ENCODE data around the gene NDEL1.

NDEL1 gene

DNA sequence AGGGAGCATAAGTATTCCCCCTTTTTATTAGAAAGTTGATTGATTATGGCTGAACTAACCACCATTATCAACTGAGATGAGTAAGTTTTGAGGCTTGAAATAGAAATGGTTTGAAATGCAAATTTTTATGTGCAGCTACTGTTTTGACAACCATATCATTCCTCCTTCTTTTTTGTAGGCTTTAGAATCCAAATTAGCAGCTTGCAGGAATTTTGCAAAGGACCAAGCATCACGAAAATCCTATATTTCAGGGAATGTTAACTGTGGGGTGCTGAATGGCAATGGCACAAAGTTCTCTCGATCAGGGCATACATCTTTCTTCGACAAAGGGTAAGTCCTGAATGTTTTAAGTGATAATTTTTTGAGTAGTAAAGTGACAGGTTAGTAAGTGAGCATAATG lies 24.1 kb downstream of the NDEL1 start:
- DNase-seq = no peak

DNA sequence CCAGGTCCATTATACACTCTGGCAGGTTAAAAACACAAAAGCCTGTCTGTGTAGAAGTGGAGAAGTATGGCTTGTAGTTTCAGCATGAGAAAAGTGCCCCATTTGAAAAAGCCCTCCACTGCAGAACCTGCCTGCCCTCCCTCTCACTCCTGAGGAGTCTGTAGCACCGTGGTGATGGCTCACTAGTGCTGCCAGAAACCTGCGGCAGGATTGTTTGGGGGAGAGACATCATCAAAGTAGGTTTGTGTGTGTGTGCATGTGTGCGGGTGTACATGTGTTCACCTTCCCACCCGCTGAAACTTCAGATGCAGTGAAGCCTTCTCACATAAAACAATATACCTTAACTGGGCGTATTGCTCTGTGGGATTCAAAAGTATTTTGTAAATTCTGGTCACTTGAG lies 26.9 kb downstream of the NDEL1 start:
- no peak for DNase-seq

- DNase-seq = no peak
Measured at GRCh38 chr17:8463099-8463498, 27.4 kb downstream of the NDEL1 start.

- no peak for DNase-seq
Measured at GRCh38 chr17:8464941-8465340, 29.3 kb downstream of the NDEL1 start.

DNA sequence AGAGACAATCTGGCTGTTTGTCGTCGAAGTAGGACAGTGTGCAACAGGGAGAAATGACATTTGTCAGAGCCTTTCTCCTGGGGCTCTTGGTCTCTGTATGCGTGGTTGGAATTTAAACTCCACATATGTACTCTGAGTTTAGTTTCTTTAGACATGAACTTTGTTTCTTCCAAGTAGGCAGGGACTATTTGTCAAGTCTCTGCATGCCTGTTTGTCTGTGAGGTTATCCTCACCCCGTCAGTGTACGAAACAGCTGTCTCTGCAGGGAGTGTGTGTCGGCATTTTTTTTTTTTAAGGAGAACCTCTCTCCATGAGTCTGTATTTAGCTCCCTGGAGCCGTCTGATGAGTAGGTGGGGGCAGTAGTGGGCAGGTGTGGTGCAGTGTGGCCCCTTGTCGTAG lies 29.7 kb downstream of the NDEL1 start:
- DNase-seq = no peak

GRCh38 chr17:8465759-8466158 lies 30.1 kb downstream of the NDEL1 start:
- DNase-seq = no peak

DNA sequence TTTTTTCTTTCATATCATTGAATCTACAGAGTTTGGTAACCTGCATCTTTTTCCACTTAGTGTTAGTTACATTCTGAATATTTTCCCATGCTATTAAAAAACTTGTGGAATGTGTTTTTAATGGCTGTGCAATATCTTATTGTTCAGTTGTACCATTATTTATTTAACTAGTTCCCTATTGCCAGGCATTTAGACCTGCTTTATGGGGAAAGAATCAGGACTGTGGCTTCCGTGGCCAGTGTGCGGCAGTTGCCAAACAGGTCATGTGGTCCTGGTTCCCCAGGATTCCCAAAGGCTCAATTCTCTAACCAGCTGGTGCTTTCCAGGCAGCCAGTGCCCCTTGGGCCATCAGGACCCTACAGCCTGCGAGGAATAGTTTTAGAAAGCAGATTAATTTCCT lies 30.8 kb downstream of the NDEL1 start:
- no peak for DNase-seq

DNA sequence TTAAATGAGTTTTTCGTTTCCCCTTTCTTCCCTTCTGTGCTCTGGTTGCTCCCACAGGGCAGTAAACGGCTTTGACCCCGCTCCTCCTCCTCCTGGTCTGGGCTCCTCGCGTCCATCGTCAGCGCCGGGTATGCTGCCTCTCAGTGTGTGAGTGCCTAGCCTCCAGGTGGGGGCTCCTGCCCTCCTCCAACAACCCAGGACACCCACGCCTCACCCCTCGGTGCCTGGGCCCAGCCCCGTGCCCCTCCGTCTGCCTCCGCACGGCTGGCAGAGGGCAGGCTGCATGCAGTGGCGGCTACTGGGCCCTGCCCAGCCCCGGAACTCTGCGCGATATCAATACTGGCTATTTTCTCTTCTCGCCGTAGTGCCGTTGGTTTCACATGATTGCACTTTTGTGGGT lies 31.2 kb downstream of the NDEL1 start:
- DNase-seq = no peak

- DNase-seq = no peak
Measured at GRCh38 chr17:8467527-8467926, 31.8 kb downstream of the NDEL1 start.

- DNase-seq = no peak
Measured at GRCh38 chr17:8468127-8468526, 32.4 kb downstream of the NDEL1 start.

- no peak for DNase-seq
Measured at GRCh38 chr17:8468980-8469379, 33.3 kb downstream of the NDEL1 start.

- DNase-seq = no peak
Measured at GRCh38 chr17:8469964-8470363, 34.3 kb downstream of the NDEL1 start.

DNA sequence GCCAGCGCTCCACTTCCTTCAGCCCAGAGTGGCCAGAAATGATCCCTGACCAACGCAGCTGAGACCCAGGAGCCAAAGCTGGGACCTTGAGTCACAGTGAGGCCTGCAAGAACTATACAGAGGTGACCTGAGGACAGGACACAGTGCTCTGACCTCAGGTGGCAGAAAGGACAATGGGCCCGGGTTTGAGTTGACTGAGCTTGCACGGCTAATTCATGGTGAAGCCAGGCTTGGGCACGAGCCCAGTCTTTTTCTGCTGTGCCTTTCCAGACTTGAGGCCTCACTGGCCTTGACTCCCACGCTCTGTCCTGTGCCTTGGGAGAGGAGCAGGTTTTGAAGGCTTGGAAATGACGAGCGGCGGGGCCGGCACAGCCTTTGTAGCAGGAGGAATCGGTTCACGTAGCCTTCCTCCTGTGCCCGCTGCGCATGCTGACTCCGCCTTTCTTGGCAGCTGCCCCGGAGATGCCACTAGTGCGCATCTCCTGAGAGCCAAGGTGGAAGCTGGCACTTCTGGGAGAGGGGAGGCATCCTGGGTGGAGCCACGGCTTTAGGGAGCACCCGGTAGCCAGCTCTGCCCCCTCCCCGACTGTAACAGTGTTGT lies 34.9 kb downstream of the NDEL1 start:
- peak; percentile 18 for DNase-seq

- no peak for DNase-seq
Measured at GRCh38 chr17:8472663-8473062, 37.0 kb downstream of the NDEL1 start.

- no peak for DNase-seq
Measured at GRCh38 chr17:8473451-8474192, 37.9 kb downstream of the NDEL1 start.

- DNase-seq = no peak
Measured at GRCh38 chr17:8474826-8475225, 39.1 kb downstream of the NDEL1 start.

GRCh38 chr17:8475227-8475626 lies 39.5 kb downstream of the NDEL1 start:
- no peak for DNase-seq

- DNase-seq = no peak
Measured at GRCh38 chr17:8475781-8476180, 40.1 kb downstream of the NDEL1 start.

DNA sequence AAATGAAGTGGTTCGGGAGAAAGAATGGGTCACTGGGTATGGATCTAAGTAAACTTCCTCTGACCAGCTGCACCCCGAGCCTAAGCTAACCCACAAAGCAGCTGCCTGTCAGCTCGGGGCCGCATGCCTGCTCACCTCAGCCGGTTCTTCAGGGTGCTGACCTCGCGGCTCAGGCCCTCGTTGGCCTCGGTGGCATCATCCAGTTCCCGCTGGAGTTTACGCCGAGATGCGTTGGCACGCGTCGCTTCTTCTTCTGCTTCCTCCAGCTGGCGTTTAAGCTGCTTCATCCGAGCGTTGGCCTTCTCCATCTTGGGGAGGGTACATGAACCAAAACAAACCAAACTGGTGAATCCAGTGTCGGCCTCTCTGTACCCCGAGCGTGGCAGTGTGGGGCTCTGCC lies 41.1 kb downstream of the NDEL1 start:
- DNase-seq = no peak

DNA sequence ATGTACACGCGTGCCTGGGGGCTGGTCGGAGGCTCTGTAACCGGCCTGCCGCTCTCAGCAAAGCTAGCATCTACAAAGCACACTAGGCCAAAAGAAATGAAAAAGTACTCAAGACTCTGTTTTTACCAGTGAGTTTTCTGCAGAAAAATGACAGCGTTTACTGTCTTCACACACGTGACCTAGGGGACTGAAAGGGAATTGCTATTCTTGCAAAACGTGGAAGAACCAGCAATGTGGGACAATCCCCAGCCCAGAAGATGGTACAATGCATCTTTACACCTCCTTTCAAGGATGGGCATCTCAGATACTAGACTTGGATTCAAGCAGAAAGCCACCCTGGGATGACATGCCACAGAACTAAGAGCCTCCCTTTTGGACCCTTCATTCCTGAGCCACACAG lies 41.5 kb downstream of the NDEL1 start:
- no peak for DNase-seq

- no peak for DNase-seq
Measured at GRCh38 chr17:8477715-8478441, 42.2 kb downstream of the NDEL1 start.

DNA sequence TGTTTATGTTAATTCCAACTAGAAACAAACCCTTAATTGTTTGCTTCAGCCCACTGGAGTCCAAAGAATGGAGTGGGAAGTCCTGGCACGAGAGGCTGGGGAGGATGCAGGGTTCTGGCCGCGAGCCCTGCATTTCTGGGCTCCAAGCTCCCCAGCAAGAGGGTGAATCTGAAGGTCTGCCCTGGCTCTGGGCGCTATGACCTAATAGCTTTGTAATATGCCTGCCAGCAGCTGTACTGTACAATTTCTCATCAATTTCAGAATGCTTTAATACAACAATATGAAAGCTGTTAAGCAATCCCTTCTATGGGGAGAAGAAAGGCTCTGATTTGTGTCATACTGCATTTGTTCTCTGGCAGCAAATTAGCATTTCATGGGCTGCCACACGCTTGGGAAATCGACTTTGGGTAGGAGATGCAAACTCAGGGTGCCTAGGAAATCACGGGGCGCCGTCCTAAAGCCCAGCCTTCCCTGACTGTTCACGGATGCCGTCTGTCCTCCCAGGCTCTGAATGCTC lies 43.8 kb downstream of the NDEL1 start:
- no peak for DNase-seq

DNA sequence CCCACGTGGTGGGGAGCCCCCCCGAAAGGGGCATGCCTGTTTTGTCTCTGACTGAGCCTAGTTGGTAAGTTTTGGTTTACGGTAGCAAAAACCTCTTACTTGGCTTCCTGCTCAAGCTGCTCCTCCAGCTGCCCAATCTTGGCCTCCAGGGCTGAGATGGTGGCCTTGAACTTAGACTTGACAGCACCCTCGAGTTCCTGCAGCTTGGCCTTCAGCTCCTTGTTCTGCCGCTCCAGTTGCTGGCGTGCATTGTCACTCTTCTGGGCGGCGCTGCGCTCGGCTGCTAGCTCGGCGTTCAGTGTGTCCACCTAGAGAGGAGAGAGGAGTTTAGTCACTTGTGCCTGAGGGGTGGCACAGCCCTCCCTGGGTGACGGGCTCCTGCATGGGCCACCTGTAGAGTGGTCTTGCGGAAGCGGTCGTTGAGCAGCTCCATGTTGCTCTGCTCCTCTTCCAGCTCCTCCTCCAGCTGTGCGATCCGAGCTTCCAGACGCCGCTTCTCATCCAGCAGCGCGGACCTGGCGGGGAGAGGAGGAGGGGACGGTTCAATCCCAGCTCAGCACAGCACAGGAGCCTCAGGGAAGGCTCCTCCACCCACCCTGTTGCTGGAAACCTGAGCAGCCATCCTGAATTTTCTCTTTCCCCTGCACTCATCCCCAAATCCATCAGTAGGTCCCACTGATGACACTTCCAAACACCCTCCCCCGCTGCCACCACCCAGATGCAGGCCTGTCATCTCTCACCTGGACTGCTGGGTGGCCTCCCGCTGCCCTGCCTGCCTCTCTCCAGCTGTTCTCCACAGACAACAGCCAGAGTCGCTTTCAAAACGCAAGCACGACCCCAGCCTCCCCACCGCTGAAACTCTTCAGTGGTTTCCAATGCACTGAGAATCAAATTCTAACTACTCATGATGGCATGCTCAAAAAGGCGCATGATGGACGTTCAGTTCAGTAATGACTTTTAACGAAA lies 44.6 kb downstream of the NDEL1 start:
- no peak for DNase-seq
